GM10847 (cell line): ENCODE measurements around the gene RBP2.

Experiments used
- POLR2A ChIP-seq: IDR thresholded peaks from 2 replicates; pipeline ENCODE4 v1.6.1; 2011; ENCODE audit not compliant: insufficient read length; ENCODE audit errors: extremely low read depth

RBP2 gene

DNA sequence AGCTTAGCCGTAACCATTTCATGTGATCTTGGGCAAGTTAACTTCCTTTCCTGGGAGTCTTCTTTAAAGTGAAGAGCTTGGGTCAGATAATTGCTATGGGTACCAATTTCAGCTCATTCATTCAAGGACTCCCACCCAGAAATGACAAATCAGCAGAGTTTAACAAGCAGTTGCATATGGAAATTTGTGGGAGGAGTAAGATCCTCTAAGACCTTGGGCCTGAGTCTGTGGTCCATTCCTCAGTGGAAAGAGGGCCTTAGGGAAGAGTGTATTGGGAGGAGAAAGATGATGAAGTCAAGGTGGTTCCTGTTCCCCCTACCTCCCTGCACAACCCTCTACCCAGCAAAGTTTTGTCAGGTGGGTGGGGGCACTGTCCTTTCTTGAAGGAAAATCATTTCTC, 42.1 kb downstream of the RBP2 start:
- TF ChIP-seq POLR2A, result no peak

DNA sequence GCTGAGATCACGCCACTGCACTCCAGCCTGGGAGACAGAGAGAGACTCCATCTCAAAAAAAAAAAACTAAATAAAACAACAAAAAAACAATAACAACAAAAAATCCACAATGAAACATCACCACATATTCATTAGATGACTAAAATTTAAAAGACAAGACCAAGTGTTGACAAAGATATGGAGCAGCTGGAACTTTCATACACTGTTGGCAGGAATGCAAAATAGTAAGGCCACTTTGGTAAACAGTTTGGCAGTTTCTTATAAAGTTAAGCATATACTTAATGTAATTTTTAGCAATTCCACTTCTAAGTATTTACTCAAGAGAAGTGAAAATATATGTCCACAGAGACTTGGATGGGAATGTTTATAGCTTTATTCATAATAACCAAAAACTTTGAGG, 43.2 kb downstream of the RBP2 start:
- TF ChIP-seq POLR2A, result no peak

DNA sequence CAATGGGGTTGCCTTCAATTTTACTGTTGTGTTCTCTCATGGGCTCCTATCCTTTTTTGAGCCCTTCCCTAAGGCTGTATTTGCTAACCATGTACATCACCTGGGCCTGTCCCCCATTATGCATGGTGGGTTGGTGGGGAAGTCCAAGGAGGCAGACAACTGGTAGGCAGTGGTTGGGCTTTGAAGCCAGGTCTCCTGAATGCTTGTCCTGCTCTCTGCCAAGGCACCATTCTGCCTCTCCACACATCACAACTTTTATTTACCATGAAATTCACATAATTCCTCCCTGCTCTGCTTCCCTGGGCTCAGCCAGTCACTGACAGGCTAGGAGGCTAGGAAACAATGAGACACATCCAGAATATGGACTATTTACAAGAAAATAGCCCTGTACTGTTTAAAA, 45.8 kb downstream of the RBP2 start:
- TF ChIP-seq POLR2A, result no peak

DNA sequence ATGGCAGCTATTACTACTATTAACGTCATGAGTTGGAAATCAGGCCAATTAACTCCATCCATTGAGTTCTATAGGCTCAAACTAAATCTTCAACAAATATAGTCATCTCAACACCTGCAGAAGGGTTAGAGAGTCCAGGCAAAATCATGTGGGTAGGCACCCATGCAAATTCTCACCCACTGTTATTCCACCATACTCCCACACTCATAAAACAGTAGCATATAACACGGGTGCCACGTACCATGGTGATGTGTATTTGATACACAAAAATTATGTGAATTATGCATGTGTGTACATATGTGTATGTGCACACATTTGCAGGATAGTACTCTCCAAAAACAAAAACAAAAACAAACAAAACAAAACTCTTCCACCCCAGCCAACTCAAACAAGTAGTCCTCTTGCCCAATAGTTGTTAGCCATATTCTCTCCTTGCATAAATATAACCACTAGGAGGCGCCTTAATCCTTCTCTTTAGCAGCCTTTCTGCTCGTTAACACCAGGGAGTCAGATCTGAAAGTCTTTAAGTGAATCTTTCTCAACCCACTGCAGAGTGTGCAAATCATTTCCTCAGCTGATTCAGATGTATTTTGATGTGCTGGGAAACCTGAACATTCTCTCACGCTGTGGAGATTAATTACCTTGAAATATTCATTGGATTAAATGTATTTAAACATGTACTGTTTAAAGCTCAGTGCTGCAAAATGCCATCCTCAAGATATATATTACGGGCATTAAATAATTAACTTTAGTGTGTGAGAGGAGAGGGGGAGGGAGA, 48.8 kb downstream of the RBP2 start:
- no peak for TF ChIP-seq POLR2A

DNA sequence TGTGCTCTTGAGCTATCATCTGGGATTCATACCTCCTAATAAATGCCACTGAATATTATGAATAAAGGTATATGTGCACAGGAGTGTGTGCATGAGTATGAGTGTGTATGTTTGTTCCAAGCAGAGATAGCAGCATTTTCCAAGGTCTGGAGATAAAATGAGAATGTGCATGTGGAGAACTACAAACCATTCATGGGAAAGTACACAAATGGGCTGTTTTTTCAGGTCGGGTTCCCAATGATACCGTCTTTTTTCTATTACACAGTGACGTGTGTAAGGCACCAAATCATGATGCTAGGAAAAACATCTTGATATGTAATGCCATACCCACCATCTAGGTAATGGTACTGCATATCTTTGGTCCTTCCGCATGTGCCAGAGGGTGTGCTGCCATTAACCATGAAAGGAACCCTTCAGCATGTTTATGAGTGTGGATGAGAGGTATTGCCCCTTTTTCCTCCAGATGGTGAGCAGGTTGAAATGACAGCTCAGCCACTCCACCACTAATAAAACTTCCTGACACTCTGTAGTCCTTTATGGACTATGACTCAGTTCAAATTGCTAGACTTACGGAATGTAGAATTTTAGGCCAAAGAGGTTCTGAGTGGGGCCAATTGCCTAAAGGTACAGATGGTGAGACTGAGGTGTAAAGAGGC, 50.4 kb downstream of the RBP2 start:
- TF ChIP-seq POLR2A, result no peak

DNA sequence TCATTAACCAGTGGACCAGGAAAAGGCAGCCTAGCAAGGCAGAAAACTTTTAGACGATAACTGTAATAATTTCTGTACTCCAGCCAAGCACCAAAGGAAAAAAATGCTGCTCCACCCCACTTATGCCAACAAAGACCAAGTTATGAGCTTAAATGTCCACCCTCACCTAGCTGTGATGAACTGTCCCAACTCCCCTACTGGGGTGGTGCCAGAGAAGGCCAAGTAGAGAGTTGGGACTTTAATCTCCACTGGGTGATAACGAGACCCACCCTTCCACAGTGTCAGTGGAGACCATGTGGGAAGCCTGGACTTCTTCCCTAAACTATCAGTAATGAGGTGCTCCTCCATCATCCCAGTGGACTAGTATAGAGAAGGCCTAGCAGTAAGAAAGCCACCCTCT, 53.1 kb downstream of the RBP2 start:
- no peak for TF ChIP-seq POLR2A

DNA sequence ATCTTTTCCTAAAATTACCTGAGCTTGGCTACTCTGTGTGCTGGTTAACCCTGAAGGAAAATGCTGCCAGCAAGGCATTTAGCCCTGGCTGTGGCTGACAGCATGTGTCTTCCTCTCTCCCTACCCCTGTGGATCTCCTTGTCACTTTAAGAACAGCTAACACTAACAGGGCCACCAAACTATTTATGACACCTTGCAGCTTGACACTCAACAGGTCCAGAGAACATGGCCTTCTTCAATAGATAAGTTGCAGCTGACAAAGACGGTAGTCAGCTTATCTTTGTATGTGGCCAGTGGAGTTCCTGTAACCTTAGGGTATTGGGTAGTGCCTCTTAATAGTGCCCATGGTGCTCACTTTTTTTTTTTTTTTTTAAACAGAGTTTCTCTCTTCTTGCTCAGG, 54.9 kb downstream of the RBP2 start:
- no peak for TF ChIP-seq POLR2A

DNA sequence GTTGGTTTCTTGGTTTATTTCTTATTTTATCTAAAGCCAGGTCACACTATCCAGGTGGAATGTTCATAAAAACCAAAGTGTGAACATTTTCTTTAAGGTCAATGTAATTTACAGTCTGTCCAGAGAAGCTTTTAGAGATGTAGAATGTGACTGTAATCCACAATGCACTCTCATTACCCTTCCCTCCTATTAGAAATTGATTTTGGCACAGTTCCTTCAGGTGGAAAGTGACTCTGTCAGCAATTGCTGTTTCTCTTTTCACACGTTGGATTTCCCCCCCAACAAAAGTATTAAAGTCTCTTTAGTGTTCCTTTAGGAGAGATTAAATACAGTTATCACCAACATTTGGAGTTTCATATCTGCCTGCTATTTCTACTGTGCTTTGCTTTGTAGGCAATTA, 55.3 kb downstream of the RBP2 start:
- no peak for TF ChIP-seq POLR2A

DNA sequence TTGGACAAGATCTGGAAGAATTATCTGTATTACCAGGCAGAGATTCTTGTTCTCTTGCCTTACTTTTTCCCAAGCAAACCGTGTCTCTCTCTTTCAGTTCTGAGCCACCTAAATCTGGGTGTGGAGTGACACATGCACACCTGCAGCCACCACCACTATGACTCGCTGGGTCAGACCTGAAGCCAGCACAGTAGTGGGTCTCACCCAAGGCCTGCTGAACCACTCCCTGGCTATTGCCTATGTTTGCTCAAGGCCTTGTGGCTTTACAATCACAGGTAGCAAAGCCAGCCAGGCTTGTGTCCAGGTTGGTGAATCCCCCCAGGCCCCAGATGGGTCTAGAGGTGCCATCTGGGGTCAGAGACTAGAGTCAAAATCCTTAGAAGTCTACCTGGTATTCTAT, 58.2 kb downstream of the RBP2 start:
- TF ChIP-seq POLR2A, result no peak

DNA sequence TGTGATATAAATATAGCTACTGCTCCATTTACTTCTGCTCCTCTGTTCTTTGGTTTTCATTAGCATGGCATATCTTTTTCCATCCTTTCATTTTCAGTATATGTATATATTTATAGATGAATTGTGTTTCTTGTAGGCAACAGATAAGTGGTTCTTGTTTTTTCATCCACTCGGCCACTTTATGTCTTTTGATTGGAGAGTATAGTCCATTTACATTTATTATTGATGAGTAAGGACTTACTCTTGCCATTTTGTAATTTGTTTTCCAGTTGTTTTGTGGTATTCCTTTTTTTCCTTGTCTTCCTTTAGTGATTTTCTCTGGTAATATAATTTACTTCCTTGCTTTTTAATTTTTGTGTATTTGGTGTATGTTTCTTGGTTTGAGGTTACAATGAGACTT, 60.0 kb downstream of the RBP2 start:
- no peak for TF ChIP-seq POLR2A

DNA sequence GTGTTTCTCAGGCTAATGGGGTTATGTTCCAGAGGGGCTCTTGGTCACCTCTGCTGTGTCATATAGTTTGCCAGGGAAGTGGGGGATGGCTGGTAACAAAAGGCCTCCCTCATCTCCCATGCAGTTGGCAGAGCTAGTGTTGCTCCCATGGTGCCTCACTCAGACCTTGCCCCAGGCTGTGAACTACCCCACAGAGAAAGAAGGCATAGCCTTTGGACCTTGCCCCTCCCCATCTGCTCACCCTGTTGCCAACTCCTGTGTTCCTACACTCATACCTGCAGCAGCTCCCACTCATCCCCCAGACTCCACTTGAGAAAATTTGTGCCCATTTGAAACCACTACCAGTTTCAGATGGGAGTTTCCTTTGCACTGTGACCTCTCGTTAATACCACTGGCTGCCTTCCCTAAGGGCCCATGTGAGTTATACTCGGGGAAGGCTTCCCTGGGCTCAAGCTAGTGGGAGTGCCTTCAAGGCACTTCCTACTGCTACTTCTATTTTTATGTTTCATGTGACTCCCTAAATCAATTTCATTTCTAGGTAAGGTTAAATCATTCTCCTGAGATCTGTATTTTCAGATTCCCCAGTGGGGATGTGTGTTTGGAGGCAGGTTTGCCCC, 61.6 kb downstream of the RBP2 start:
- no peak for TF ChIP-seq POLR2A
